Effector memory CD4-positive, alpha-beta T cell (primary cell): ENCODE data around the gene ABHD8.

Experiments used
- DNase-seq, 3 donors: peaks; one replicate each; pipeline ENCODE4 v3.0.0-alpha.2; 2020
- H3K27ac ChIP-seq: 2 replicates; pipeline ENCODE4 v1.7.0; 2013; ENCODE audit warnings: mild to moderate bottlenecking, low read length, moderate library complexity; ENCODE audit not compliant: insufficient read depth, poor library complexity, severe bottlenecking
- H3K27me3 ChIP-seq: replicated peaks from 2 replicates; pipeline ENCODE4 v1.7.0; 2013; ENCODE audit warnings: mild to moderate bottlenecking, low read length; ENCODE audit not compliant: insufficient read depth, control insufficient read depth, poor library complexity, severe bottlenecking
- H3K36me3 ChIP-seq: 2 replicates; pipeline ENCODE4 v1.7.0; 2013; ENCODE audit warnings: mild to moderate bottlenecking, low read length, moderate library complexity; ENCODE audit not compliant: control insufficient read depth, insufficient read depth
- H3K4me1 ChIP-seq: 2 replicates; pipeline ENCODE4 v1.7.0; 2013; ENCODE audit warnings: low read length, mild to moderate bottlenecking; ENCODE audit not compliant: control insufficient read depth, insufficient read depth, poor library complexity, severe bottlenecking
- H3K4me3 ChIP-seq: 2 replicates; pipeline ENCODE4 v1.7.0; 2013; ENCODE audit warnings: low read length, low read depth, mild to moderate bottlenecking; ENCODE audit not compliant: insufficient read depth, poor library complexity, severe bottlenecking
- H3K9me3 ChIP-seq: 2 replicates; pipeline ENCODE4 v1.7.0; 2013; ENCODE audit warnings: mild to moderate bottlenecking, low read length, moderate library complexity; ENCODE audit not compliant: control insufficient read depth
- total RNA-seq, 3 donors: gene quantifications; one replicate each; lab custom pipeline; 2026; lab: John Stamatoyannopoulos, UW

Gene ABHD8, protein sequence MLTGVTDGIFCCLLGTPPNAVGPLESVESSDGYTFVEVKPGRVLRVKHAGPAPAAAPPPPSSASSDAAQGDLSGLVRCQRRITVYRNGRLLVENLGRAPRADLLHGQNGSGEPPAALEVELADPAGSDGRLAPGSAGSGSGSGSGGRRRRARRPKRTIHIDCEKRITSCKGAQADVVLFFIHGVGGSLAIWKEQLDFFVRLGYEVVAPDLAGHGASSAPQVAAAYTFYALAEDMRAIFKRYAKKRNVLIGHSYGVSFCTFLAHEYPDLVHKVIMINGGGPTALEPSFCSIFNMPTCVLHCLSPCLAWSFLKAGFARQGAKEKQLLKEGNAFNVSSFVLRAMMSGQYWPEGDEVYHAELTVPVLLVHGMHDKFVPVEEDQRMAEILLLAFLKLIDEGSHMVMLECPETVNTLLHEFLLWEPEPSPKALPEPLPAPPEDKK
- 3.6 to 6.8 (median 4.7) reads per million in 3 donors for total RNA-seq

DNA sequence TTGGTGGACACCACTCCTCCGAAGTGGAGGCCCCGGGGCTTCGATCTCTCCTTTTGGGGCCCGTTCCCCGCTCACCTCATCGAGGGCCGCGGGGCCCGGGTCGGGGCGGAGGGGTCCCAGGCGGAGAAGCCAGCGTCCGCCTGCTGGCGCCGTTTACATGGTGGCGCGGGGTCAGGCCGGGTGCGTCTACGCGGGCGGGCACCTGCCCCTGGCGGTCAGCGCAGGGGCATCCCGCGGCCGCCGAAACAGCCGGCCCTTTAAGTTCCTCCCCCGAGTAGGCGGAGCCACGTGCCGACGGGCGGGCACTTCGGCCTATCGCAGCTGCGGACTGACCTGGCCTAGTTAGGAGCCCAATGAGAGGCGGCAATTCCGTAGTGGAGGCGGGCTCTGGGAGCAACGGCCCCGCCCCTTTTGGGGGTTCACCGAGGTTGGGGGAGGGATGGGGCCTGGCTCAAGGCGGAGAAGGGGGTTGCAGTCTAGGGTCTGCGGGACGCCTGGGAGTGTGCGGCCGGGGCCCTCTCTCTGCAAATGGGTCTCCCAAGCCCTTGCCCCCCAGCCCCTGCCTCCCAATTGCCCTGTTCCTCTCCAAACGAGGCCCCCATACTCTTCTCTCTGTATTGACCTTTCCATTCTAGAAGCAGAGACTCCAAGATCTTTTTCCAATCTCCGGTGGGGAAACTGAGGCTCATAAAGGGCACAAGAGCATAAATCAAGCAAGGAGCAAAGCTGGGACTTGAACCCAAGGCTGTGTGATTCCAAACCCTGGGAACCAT lies at the start of gene ABHD8:
ABHD8 (minus strand) TSS at position 259 of the 773 bp plus-strand sequence. CDS start 1,809 bp downstream, outside the sequence.
- DNase-seq = peak; percentile 84 to 92 (median 86)
- H3K36me3 ChIP-seq = no peaks in the 10 kb centered on the region
- peak within 1 kb of the TSS; percentile 74 for H3K27ac ChIP-seq
- peaks cover 31% of the 10 kb centered on the region for H3K4me1 ChIP-seq
- no peaks in the 10 kb centered on the region for H3K9me3 ChIP-seq
- H3K4me3 ChIP-seq = peak within 1 kb of the TSS; percentile 95
- H3K27me3 ChIP-seq = no peaks in the 10 kb centered on the region

DNA sequence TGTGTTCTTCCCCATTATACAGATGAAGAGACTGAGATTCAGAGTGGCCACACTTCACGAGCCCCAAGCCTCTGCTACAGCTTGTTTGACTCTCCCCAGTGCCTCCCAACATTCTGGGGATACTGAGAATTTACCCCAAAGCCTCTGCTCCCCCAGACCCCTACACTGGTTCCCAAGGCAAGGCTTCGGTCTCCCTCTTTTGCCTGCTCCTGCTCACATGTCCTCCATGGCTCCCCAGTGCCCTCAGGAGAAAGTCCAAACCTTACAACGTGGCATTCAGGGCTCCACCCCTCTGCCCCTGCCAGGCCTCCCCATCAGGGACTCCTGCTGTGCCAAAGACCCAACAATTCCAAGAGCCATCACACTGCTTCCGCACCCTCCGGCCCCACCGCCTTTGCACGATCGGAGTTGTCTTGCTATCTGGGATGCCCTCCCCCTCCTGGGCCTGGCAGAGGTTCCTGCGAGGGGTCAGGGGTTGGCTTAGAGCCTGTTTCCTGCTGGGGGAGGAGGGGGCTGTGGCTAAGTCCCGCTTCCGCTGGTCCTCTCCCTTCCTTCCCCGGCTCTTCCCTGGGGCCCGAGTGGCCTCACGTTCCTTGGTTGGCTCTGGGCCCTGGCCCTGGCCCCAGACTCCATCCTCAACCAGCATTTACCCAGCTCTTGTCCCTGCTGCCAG lies 49.5 kb upstream of the ABHD8 start:
- no peak overlapping the region for H3K4me3 ChIP-seq
- DNase-seq = no peak
- H3K36me3 ChIP-seq = no peaks in the 10 kb centered on the region
- H3K4me1 ChIP-seq = no peaks in the 10 kb centered on the region
- no peaks in the 10 kb centered on the region for H3K27me3 ChIP-seq
- no peak overlapping the region for H3K27ac ChIP-seq
- H3K9me3 ChIP-seq = no peaks in the 10 kb centered on the region

DNA sequence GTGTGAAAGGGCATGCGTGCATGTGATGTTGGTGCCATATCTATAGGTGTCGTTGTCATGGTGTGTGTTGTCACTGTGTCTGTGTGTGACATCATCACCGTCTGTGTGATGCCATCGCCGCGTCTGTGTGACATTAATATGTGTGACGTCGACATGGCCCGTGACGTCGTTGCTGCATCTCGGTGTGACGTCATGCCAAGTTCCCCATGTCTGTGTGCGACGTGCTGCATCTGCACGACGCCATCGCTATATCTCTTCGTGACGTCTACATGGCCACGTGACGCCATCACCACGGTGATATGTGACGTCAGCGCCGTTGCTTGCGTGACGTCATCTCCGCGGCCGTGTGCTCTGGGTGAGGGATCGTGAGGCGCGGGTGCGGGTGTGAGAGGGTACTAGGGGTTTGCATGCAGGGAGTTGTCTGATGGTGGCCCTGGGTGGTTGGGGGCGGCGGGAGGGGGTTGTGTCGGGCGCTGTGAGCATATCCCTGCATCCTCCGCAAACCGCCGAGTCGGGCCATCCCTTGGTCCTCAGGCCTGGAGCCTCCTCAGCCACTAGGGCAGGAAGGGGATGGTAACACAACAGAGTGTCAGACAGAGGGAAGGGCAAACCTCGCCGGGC lies 48.7 kb upstream of the ABHD8 start:
- no peak overlapping the region for H3K27ac ChIP-seq
- no peak overlapping the region for H3K4me3 ChIP-seq
- no peaks in the 10 kb centered on the region for H3K4me1 ChIP-seq
- H3K9me3 ChIP-seq = no peaks in the 10 kb centered on the region
- H3K27me3 ChIP-seq = peaks cover 4% of the 10 kb centered on the region
- DNase-seq = no peak
- H3K36me3 ChIP-seq = no peaks in the 10 kb centered on the region

DNA sequence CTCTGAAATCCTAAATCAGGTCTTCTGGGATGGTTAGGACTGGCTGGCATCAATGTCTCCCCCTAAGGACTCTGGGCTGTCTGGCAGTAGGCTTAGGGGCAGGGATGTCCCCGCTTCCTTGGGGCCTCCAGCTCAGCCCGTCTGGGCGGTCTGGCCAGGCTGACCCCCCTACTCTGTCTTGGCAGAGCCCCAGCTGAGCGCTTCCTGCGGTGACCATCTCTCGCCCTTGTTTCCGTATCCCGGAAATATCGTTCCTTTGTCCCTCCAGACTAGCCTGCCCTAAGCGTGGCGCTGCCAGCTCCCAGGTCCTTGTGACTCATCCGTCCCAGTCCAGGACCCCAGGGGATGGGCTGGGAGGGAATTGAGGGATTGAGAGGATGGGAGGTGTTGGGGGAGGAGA lies 45.5 kb upstream of the ABHD8 start:
- DNase-seq = no peak
- no peak overlapping the region for H3K27ac ChIP-seq
- H3K4me3 ChIP-seq = no peak overlapping the region

DNA sequence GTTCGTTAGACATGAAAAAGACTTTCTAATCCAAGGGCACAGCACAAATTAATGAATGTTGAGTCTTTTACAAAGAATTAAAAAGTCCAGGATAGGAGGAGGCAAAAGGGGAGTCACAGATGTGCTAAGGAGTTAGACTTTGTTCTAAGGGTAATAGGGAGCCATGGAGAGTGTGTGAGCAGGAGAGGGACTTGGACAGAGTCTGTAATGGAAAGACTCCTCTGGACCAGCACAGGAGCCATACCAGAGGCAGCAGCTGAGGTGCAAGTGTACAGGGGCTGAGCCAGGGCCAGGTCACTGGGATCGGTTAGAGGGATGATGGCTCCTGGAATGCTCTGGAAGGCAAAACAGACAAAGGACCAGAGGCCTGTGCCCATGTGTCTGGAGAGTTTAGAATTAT lies 44.7 kb upstream of the ABHD8 start:
- no peak for DNase-seq
- Histone ChIP-seq H3K9me3 (no peaks in the 10 kb centered on the region), H3K36me3 (no peaks in the 10 kb centered on the region), H3K27me3 (peaks cover 4% of the 10 kb centered on the region), H3K27ac (no peak overlapping the region), H3K4me1 (no peaks in the 10 kb centered on the region), H3K4me3 (no peak overlapping the region)

More for the DNA sequence above, 45.5 kb upstream of the ABHD8 start:
- Histone ChIP-seq H3K4me1 (no peaks in the 10 kb centered on the region), H3K9me3 (no peaks in the 10 kb centered on the region), H3K36me3 (no peaks in the 10 kb centered on the region), H3K27me3 (peaks cover 4% of the 10 kb centered on the region)

DNA sequence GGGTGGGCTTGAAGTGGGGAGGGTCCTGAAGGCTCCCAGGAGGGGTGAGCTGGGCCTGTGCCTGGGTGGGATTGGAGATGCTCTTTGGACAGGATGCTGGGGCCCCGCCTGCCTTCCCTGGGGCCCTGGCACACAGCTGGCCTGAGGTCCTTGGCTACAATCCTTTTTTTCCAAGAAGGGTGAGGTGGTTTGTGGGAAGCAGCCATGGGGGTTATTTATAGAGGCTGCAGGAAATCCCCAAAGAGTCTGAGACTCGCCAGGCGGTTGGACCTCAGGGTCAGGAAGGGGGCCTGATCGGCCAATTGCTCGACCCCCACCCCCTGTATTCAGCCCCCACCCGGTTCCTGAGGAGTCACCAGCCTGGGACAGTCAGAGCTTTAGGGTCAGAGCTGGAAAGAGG lies 44.1 kb upstream of the ABHD8 start:
- Histone ChIP-seq H3K4me3 (no peak overlapping the region), H3K9me3 (no peaks in the 10 kb centered on the region), H3K27ac (no peak overlapping the region), H3K36me3 (no peaks in the 10 kb centered on the region), H3K27me3 (peaks cover 4% of the 10 kb centered on the region), H3K4me1 (no peaks in the 10 kb centered on the region)
- no peak for DNase-seq

DNA sequence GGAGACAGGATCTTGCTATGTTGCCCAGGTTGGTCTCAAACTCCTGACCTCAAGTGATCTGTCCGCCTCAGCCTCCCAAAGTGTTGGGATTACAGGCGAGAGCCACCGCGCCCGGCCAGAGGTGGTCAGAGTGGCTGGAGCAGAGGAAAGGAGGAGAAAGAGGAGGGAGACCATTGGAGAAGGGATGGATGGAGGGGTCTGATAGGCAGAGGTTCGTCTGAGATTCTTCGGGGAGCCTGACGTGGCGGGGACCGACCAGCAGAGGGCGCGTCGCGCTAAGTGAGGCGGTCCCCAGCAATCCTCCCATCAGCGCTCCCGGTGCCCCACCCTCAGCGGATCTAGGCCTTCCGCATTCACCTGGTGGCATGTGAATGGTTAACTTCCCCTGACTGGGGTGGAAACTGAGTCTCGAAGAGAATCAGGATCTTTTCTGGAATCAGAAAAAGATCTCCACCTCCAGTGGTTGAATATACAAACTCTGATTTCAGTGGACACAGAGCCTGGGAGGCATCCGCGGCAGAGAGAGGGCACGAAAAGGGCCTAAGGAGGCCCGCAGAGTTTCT lies 43.0 kb upstream of the ABHD8 start:
- H3K9me3 ChIP-seq = no peaks in the 10 kb centered on the region
- DNase-seq = peak; percentile 46 to 67 (median 51)
- H3K27ac ChIP-seq = no peak overlapping the region
- H3K27me3 ChIP-seq = peaks cover 4% of the 10 kb centered on the region
- H3K4me3 ChIP-seq = no peak overlapping the region
- no peaks in the 10 kb centered on the region for H3K4me1 ChIP-seq
- H3K36me3 ChIP-seq = peaks cover under 1% of the 10 kb centered on the region

DNA sequence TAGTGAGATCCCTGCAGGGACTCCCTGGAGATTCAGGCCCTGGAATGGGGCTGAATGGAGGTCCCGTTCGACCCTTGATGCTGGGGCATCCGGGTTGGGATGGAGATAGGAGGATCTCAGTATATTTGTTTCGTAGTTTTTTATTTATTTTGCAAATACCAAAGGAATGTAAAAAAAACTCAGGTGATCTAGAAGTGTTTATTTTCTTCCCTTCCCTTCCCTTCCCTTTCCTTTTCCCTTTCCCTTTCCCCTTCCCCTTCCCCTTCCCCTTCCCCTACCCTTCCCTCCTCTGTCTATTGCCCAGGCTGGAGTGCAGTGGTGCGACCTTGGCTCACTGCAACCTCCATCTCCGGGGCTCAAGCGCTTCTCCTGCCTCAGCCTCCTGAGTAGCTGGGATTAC lies 38.6 kb upstream of the ABHD8 start:
- DNase-seq = no peak

DNA sequence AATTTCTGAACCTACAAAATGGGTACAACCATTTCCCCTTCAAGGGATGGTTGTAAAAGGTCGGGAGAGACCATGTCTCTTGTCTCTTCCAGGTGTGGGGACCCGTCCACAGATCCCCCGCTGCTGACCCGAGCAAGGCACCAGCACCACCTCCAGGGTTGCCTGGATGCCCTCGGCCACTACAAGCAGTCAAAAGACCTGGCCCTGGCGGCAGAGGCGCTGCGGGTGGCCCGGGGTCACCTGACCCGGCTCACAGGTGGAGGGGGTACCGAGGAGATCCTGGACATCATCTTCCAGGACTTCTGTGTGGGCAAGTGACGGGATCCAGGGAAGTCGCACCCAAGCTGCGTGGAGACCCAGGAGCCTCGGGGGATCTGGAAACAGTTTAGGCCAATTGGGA lies 38.2 kb upstream of the ABHD8 start:
- H3K36me3 ChIP-seq = peaks cover 6% of the 10 kb centered on the region
- H3K4me3 ChIP-seq = no peak overlapping the region
- no peak overlapping the region for H3K27ac ChIP-seq
- H3K4me1 ChIP-seq = peaks cover 17% of the 10 kb centered on the region
- H3K27me3 ChIP-seq = no peaks in the 10 kb centered on the region
- no peaks in the 10 kb centered on the region for H3K9me3 ChIP-seq
- DNase-seq = no peak

More for the DNA sequence above, 38.6 kb upstream of the ABHD8 start:
- H3K9me3 ChIP-seq = no peaks in the 10 kb centered on the region
- H3K27me3 ChIP-seq = no peaks in the 10 kb centered on the region
- H3K36me3 ChIP-seq = peaks cover 6% of the 10 kb centered on the region
- H3K4me1 ChIP-seq = peaks cover 13% of the 10 kb centered on the region
- no peak overlapping the region for H3K4me3 ChIP-seq
- no peak overlapping the region for H3K27ac ChIP-seq
